Smooth muscle cell (in vitro differentiated cells): ENCODE measurements around the gene FOXO1. TPM values are rescaled to one million over a fixed set of nuclear protein-coding genes. Genes with fewer than 3 reads are reported as not detected.

ENCODE experiments used
- DNase-seq: peaks from one replicate; lab custom pipeline; 2025; ENCODE audit not compliant: unreplicated experiment; lab: John Stamatoyannopoulos, UW
- H2AFZ ChIP-seq: fragments of 200-600 bp; sonication (generic); 2 replicates; pipeline ENCODE4 v1.6.0; 2016; ENCODE audit warnings: antibody characterized with exemption, low read depth, mild to moderate bottlenecking
- H3F3A ChIP-seq: fragments of 200-600 bp; sonication (generic); 2 replicates; pipeline ENCODE4 v1.6.0; 2017; ENCODE audit warnings: antibody characterized with exemption, low read depth
- H3K27ac ChIP-seq: fragments of 200-600 bp; sonication (generic); 2 replicates; pipeline ENCODE4 v1.5.1; 2016; ENCODE audit warnings: low read depth, mild to moderate bottlenecking
- H3K27me3 ChIP-seq: fragments of 200-600 bp; sonication (generic); 2 replicates; pipeline ENCODE4 v1.6.1; 2016; ENCODE audit warnings: low read depth, mild to moderate bottlenecking
- H3K36me3 ChIP-seq: fragments of 200-600 bp; sonication (generic); 2 replicates; pipeline ENCODE4 v1.5.1; 2016; ENCODE audit warnings: low read depth
- H3K4me1 ChIP-seq: fragments of 200-600 bp; sonication (generic); 2 replicates; pipeline ENCODE4 v1.5.1; 2016; ENCODE audit warnings: low read depth
- H3K4me2 ChIP-seq: fragments of 200-600 bp; sonication (generic); 2 replicates; pipeline ENCODE4 v1.6.0; 2016; ENCODE audit warnings: mild to moderate bottlenecking
- H3K4me3 ChIP-seq: fragments of 200-600 bp; sonication (generic); 2 replicates; pipeline ENCODE4 v1.5.1; 2016; ENCODE audit warnings: mild to moderate bottlenecking
- H3K79me2 ChIP-seq: fragments of 200-600 bp; sonication (generic); 2 replicates; pipeline ENCODE4 v1.6.0; 2016; ENCODE audit warnings: low read depth, mild to moderate bottlenecking
- H3K9ac ChIP-seq: fragments of 200-600 bp; sonication (generic); 2 replicates; pipeline ENCODE4 v1.6.0; 2016; ENCODE audit warnings: low read depth
- H3K9me3 ChIP-seq: fragments of 200-600 bp; sonication (generic); replicated peaks from 2 replicates; pipeline ENCODE4 v1.5.1; 2016; ENCODE audit warnings: low read depth
- H4K20me1 ChIP-seq: fragments of 200-600 bp; sonication (generic); 2 replicates; pipeline ENCODE4 v1.6.0; 2016; ENCODE audit warnings: low read depth
- CTCF ChIP-seq: fragments of 200-600 bp; sonication (generic); IDR thresholded peaks from 2 replicates; pipeline ENCODE4 v1.5.1; 2017; ENCODE audit warnings: borderline replicate concordance, mild to moderate bottlenecking, antibody characterized with exemption; ENCODE audit not compliant: insufficient read depth, poor library complexity, severe bottlenecking
- WGBS: methylation state at CpG from one replicate; pipeline ENCODE4 v1.1.7; 2016; ENCODE audit warnings: low lambda C conversion rate; 5-methylcytosine and 5-hydroxymethylcytosine counted together
- polyA plus RNA-seq: library from polyadenylated mRNA; unstranded; fragments of >200 nt; fragmentation: Nextera tagmentation; extraction: Ambion mirVana; gene quantifications from 2 replicates; pipeline ENCODE4 v1.2.1, GENCODE V29; 2016
- total RNA-seq: library from RNA; depleted of rRNA; stranded (reverse); fragments of >200 nt; gene quantifications from 2 replicates; pipeline ENCODE4 v1.2.3, GENCODE V29; 2014

Gene FOXO1
- total and polyA plus RNA-seq, 2 experiments from 2014 or later, result 17.0 to 19.9 TPM

GRCh38 chr13:40660141-40660664 lies 6.2 kb downstream of the FOXO1 start:
- Histone ChIP-seq H3K79me2 (peaks cover 95% of the 10 kb centered on the region), H3F3A (no peaks in the 10 kb centered on the region), H4K20me1 (peaks cover 48% of the 10 kb centered on the region), H3K4me1 (peaks cover 19% of the 10 kb centered on the region), H3K27me3 (no peaks in the 10 kb centered on the region), H3K36me3 (no peaks in the 10 kb centered on the region), H3K27ac (no peak overlapping the region), H3K9ac (no peak overlapping the region), H3K4me3 (no peak overlapping the region), H2AFZ (no peak overlapping the region), H3K9me3 (no peaks in the 10 kb centered on the region), H3K4me2 (peak overlapping the region; percentile 41)
- no peak for DNase-seq
- TF ChIP-seq CTCF, result no peak
- 68% methylated on average over 4 of the region's 4 CpGs for WGBS

GRCh38 chr13:40657951-40658350 lies 8.5 kb downstream of the FOXO1 start:
- Histone ChIP-seq H3K4me3 (no peak overlapping the region), H3F3A (peaks cover 6% of the 10 kb centered on the region), H3K9ac (no peak overlapping the region), H3K79me2 (peaks cover 84% of the 10 kb centered on the region), H2AFZ (no peak overlapping the region), H3K4me2 (no peak overlapping the region), H3K27ac (no peak overlapping the region), H4K20me1 (peaks cover 54% of the 10 kb centered on the region), H3K27me3 (no peaks in the 10 kb centered on the region), H3K9me3 (no peaks in the 10 kb centered on the region), H3K4me1 (peaks cover 7% of the 10 kb centered on the region), H3K36me3 (no peaks in the 10 kb centered on the region)
- 96% methylated on average over 4 of the region's 4 CpGs for WGBS
- DNase-seq, result no peak
- no peak for TF ChIP-seq CTCF

- no peak overlapping the region for H3K4me2 ChIP-seq
- peaks cover 84% of the 10 kb centered on the region for H3K79me2 ChIP-seq
- 93% methylated on average over 3 of the region's 5 CpGs for WGBS
These were observed 9.1 kb downstream of the FOXO1 start for GRCh38 chr13:40657307-40657706.

More at GRCh38 chr13:40657307-40657706, 9.1 kb downstream of the FOXO1 start:
- Histone ChIP-seq H3K36me3 (no peaks in the 10 kb centered on the region), H3K27ac (no peak overlapping the region), H3K27me3 (no peaks in the 10 kb centered on the region), H2AFZ (no peak overlapping the region), H3K4me1 (peaks cover 2% of the 10 kb centered on the region), H3K4me3 (no peak overlapping the region), H3K9ac (no peak overlapping the region), H3F3A (peaks cover 6% of the 10 kb centered on the region), H4K20me1 (peaks cover 48% of the 10 kb centered on the region), H3K9me3 (no peaks in the 10 kb centered on the region)
- no peak for DNase-seq
- no peak for TF ChIP-seq CTCF
